ENCODE measurements around the gene BAZ2B.

BAZ2B gene

DNA sequence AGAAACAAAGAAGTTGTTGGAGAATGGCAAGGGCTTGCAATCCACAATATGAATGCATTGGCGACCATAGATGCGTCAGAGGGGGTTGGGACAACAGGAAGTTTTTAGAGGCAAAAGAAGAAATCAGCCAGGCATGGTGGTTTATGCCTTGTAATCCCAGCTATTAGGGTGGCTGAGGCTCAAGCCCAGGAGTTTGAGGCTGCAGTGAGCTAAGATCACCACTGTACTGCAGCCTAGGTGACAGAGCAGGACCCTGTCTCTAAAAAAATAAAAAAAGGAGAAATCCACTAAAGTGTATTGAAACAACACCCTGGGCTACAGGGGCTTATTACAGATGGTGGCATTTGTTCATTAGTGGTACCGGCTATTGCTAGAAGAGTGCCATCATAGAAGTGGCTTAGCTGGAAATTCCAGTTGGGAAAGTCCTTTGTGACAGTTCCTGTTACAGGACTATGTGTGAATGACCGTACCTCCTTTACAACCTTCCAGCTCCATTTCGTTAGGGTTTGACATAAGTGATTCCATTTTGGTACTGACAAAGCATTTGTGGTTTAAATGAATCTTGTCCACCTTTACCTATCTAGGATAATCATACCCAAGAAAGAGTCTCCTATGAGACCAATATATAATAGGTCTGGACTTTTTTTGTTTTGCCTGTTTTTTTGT is 319.2 kb downstream of the BAZ2B start:
- no peak for DNase-seq

GRCh38 chr2:159292157-159292556 is 324.2 kb downstream of the BAZ2B start:
- no peak for DNase-seq

DNA sequence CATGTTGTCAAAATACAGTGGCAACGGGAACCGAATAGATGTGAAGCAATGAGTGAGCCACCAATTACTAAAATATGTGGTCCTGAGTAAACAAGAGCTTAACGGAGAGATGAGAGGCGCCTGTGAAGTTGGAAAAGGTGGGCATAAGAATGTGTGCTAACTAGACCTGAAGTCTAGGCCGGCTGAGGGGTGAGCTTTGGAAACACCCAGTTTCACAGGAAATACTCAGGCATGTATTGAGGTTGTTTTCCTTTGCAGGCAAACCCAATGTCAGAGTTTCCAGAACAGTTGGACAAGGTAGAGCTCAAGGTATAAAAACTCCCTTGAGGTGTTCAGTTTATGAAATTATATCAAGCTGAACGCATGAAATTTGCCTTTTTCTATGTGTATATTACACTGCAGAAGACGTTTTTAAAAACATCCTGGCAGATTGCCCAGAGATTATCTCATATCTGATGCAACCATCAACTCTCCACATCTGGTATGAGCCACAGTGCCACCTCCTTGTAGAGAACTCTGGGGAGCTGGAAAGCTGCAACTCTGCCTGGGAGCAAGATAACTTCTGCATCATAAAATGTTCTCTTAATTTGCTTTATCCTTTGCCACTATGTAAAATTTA is 325.9 kb downstream of the BAZ2B start:
- peak; percentile 18 to 37 for DNase-seq

- no peak for DNase-seq
Measured at GRCh38 chr2:159287733-159288132, 328.6 kb downstream of the BAZ2B start.

DNA sequence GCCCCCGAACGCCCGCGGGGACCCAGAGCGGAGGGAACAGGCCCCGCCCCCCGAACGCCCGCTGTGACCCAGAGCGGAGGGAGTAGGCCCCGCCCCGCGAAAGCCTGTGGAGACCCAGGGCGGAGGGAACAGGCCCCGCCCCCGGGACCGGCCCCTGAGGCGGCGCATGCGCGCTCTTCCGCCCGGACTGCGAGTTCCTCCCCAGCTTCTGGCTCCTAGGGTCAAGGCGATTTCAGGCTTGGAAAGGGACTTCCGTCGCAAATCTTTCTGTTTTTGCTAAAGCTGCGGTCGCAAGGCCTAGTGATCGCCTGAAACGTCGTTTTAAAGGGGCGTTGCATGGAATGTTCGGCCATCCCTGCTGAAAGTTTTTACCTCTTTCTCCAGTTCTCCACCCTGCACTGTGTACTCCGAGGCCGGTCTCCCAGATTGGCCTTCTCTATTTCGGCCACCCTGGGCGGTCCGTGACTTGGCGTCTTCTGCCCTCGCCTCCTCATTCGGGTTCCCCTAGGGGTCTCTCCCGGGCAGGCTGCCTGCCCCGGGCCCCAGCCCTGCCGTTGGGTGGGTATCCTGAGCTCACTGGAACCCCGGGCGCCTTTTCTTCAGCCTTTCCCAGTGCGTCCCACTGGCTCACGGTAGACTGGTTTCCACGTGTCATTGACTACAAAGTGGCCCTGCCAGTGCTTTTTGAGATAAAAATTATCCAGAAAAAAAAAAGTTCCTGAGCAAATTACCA is 329.5 kb downstream of the BAZ2B start:
- DNase-seq: peak; percentile 97

DNA sequence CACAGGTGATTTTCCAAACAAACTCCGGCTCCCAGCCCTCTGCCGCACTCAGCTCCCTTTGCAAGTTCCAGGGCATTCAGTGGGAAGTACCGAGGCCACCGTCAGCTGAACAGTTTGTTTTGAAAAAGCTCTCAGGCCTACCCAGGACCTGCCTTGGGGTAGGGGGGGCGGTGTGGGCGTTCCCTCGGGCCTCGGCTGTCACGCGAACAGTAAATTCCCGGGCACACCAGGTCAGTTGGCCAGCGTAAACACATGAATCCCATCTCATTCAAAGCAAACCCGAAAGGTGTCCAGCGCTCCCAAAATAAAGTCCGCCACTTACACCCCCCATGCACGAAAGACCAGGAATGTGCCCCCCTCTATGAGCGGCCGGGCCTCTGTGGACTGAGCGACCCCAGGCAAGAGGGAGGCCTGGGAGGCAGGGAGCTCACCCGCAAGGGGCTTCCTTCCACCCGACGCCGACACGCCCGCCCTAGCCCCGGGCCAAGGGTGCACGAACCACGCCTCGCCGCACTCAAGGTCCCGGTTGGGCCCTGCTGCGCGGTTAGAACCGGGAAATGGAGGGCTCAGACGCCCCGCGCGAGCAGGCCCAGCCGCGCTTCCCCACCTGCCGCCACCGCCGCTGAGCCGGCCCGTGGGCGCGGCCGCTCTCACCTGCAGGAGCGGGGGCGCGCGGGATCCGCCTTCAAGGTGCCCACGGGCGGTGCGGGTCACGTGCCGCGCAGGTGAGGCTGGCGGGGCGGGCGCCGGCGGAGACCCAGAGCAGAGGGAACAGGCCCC is 330.2 kb downstream of the BAZ2B start, which contains the start of gene WDSUB1:
Gene WDSUB1, minus strand, starts transcription at position 775 of the 780 bp plus-strand sequence. CDS start 3,634 bp downstream, outside the sequence.
- DNase-seq: peak; percentile 8 to 20

- DNase-seq: no peak
Measured at GRCh38 chr2:159285433-159285832, 330.9 kb downstream of the BAZ2B start.

GRCh38 chr2:159283529-159283928 is 332.8 kb downstream of the BAZ2B start:
- DNase-seq: no peak

- no peak for DNase-seq
Measured at GRCh38 chr2:159281002-159281401, 335.3 kb downstream of the BAZ2B start.

DNA sequence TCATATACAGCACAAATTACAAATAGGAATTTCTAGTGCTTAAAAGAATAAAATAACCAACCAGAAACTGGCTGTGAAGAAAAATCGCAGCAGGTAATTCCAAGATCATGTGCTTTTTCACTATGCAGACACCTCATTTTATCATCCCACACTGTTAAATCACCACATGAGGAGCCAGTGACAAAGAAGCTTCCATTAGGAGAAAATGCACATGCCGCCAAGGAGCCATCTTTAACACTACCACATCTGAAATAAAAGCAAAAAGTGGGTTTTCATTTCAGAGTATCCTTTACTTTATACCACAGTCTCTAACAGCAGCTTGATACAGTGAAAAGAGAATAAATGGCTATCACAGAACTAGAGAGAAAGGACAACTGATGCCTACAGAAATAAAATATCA is 336.6 kb downstream of the BAZ2B start:
- no peak for DNase-seq

- DNase-seq: no peak
Measured at GRCh38 chr2:159275111-159275510, 341.2 kb downstream of the BAZ2B start.

DNA sequence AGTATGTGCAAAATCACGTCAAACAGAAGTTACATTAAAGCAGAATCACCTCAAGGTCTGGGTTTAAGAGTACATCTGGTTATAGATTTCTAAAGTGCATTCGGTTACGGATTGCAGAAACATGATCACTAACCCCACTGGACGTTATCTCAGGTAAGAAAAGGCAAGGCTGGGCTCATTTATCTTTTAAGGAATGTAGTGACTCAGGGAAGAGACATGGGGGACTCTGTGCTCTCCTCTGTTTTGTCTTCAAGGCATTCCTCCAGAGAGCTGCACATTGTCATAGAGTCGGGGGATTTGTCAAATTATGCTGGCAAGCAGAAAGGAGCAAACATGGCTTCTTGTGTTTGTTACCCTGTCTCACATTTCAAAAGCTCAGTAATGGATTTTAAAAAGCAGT is 344.2 kb downstream of the BAZ2B start:
- DNase-seq: no peak

GRCh38 chr2:159270744-159271379 is 345.5 kb downstream of the BAZ2B start:
- DNase-seq: no peak

Measured in CD4-positive, alpha-beta T cell treated with Interleukin-4 for 1 hour (primary cell).